H9 (cell line): ENCODE results near the gene SEMA6A. TPM values are rescaled to one million over a fixed set of nuclear protein-coding genes. Genes with fewer than 3 reads are reported as not detected.

Source experiments
- DNase-seq: peaks from one replicate; pipeline ENCODE4 v3.0.0-alpha.2; 2017
- H2AFZ ChIP-seq: one replicate; pipeline ENCODE4 v1.6.1; 2013; ENCODE audit warnings: mild to moderate bottlenecking, low read length, control low read depth, moderate library complexity
- H2AK5ac ChIP-seq: 2 replicates; pipeline ENCODE4 v1.6.1; 2013; ENCODE audit warnings: low read length, control low read depth, mixed read lengths; ENCODE audit not compliant: insufficient read length
- H2BK120ac ChIP-seq: one replicate; pipeline ENCODE4 v1.6.1; 2013; ENCODE audit warnings: low read depth, mild to moderate bottlenecking, low read length, control low read depth, inconsistent platforms; ENCODE audit not compliant: poor library complexity, severe bottlenecking
- H2BK12ac ChIP-seq: 2 replicates; pipeline ENCODE4 v1.6.1; 2013; ENCODE audit warnings: low read length, control low read depth, mixed read lengths, low read depth; ENCODE audit not compliant: insufficient read length
- H2BK15ac ChIP-seq: 2 replicates; pipeline ENCODE4 v1.6.1; 2013; ENCODE audit warnings: low read depth, low read length, control low read depth
- H2BK20ac ChIP-seq: one replicate; pipeline ENCODE4 v1.6.1; 2013; ENCODE audit warnings: low read depth, mild to moderate bottlenecking, low read length, control low read depth, inconsistent platforms; ENCODE audit not compliant: poor library complexity, severe bottlenecking
- H2BK5ac ChIP-seq: 2 replicates; pipeline ENCODE4 v1.6.1; 2013; ENCODE audit warnings: low read length, control low read depth, mixed read lengths; ENCODE audit not compliant: insufficient read length
- H3K14ac ChIP-seq: 2 replicates; pipeline ENCODE4 v1.6.1; 2013; ENCODE audit warnings: low read length, control low read depth; ENCODE audit not compliant: insufficient read depth
- H3K18ac ChIP-seq: 2 replicates; pipeline ENCODE4 v1.6.1; 2013; ENCODE audit warnings: low read depth, mild to moderate bottlenecking, mixed read lengths, low read length, control low read depth; ENCODE audit not compliant: insufficient read length
- H3K23ac ChIP-seq: 2 replicates; pipeline ENCODE4 v1.6.1; 2013; ENCODE audit warnings: low read length, control low read depth, mixed read lengths, low read depth; ENCODE audit not compliant: insufficient read length
- H3K23me2 ChIP-seq: 2 replicates; pipeline ENCODE4 v1.6.1; 2013; ENCODE audit warnings: low read depth, mild to moderate bottlenecking, mixed read lengths, low read length, control low read depth; ENCODE audit not compliant: insufficient read length, poor library complexity, severe bottlenecking
- H3K27ac ChIP-seq: 2 replicates; pipeline ENCODE4 v1.5.1; 2013; ENCODE audit warnings: low read length, control low read depth, mixed read lengths, low read depth; ENCODE audit not compliant: insufficient read length
- H3K27me3 ChIP-seq: 2 replicates; pipeline ENCODE4 v1.6.1; 2013; ENCODE audit warnings: low read length, control low read depth, inconsistent platforms; ENCODE audit not compliant: insufficient read depth
- H3K4ac ChIP-seq: 2 replicates; pipeline ENCODE4 v1.6.1; 2013; ENCODE audit warnings: low read depth, mild to moderate bottlenecking, control low read depth, inconsistent platforms, low read length, moderate library complexity
- H3K4me1 ChIP-seq: 2 replicates; pipeline ENCODE4 v1.6.1; 2013; ENCODE audit warnings: low read length, control low read depth, inconsistent platforms; ENCODE audit not compliant: insufficient read depth
- H3K4me2 ChIP-seq: 2 replicates; pipeline ENCODE4 v1.6.1; 2013; ENCODE audit warnings: low read length, control low read depth, mixed read lengths; ENCODE audit not compliant: insufficient read length, insufficient read depth
- H3K56ac ChIP-seq: 2 replicates; pipeline ENCODE4 v1.6.1; 2013; ENCODE audit warnings: low read depth, mild to moderate bottlenecking, mixed read lengths, low read length, control low read depth; ENCODE audit not compliant: insufficient read length
- H3K79me1 ChIP-seq: 2 replicates; pipeline ENCODE4 v1.6.1; 2013; ENCODE audit warnings: low read depth, mild to moderate bottlenecking, moderate library complexity, low read length, control low read depth, inconsistent platforms; ENCODE audit not compliant: insufficient read depth, poor library complexity, severe bottlenecking
- H3K79me2 ChIP-seq: 2 replicates; pipeline ENCODE4 v1.6.1; 2013; ENCODE audit warnings: low read length, control low read depth, inconsistent platforms; ENCODE audit not compliant: insufficient read depth
- H3K9ac ChIP-seq: 2 replicates; pipeline ENCODE4 v1.6.1; 2013; ENCODE audit warnings: low read length, control low read depth, mixed read lengths; ENCODE audit not compliant: insufficient read length; ENCODE audit errors: extremely low read depth
- H3K9me3 ChIP-seq: one replicate; pipeline ENCODE4 v1.6.1; 2013; ENCODE audit warnings: low read depth, low read length, inconsistent platforms; ENCODE audit not compliant: control insufficient read depth
- H3T11ph ChIP-seq: one replicate; pipeline ENCODE4 v1.6.1; 2013; ENCODE audit warnings: mild to moderate bottlenecking, low read length, control low read depth, inconsistent platforms
- H4K20me1 ChIP-seq: one replicate; pipeline ENCODE4 v1.6.1; 2013; ENCODE audit not compliant: control insufficient read depth, insufficient read length, insufficient read depth
- H4K5ac ChIP-seq: 2 replicates; pipeline ENCODE4 v1.6.1; 2013; ENCODE audit warnings: low read depth, mild to moderate bottlenecking, mixed read lengths, low read length, control low read depth; ENCODE audit not compliant: insufficient read length
- H4K8ac ChIP-seq: replicated peaks from 2 replicates; pipeline ENCODE4 v1.6.1; 2013; ENCODE audit warnings: low read length, control low read depth, mixed read lengths, low read depth; ENCODE audit not compliant: insufficient read length
- H4K91ac ChIP-seq: 2 replicates; pipeline ENCODE4 v1.6.1; 2013; ENCODE audit warnings: low read depth, mild to moderate bottlenecking, moderate library complexity, mixed read lengths, low read length, control low read depth; ENCODE audit not compliant: insufficient read length
- H3K27ac Mint-ChIP-seq, 3 experiments: 2 replicates in 2 of 3; 3 replicates in 1 of 3; pipeline ENCODE4 v1.8.0; 2020 to 2021; ENCODE audit warnings: mixed read lengths in 3 of 3, mild to moderate bottlenecking in 1 of 3, moderate library complexity in 1 of 3
- H3K27me3 Mint-ChIP-seq: 2 replicates; pipeline ENCODE4 v1.8.0; 2021; ENCODE audit warnings: low read depth, mild to moderate bottlenecking, moderate library complexity, mixed read lengths
- H3K36me3 Mint-ChIP-seq, 3 experiments: 2 replicates in 2 of 3; 3 replicates in 1 of 3; pipeline ENCODE4 v1.8.0; 2020 to 2021; ENCODE audit warnings: low read depth in 3 of 3, mixed read lengths in 3 of 3; ENCODE audit not compliant: insufficient read depth in 1 of 3
- H3K4me1 Mint-ChIP-seq, 2 experiments: 2 replicates each; pipeline ENCODE4 v1.8.0; 2020; ENCODE audit warnings: mixed read lengths in 2 of 2
- H3K4me3 Mint-ChIP-seq, 2 experiments: 2 replicates in 1 of 2; 3 replicates in 1 of 2; pipeline ENCODE4 v1.8.0; 2020 to 2021; ENCODE audit warnings: mild to moderate bottlenecking in 2 of 2, mixed read lengths in 2 of 2, moderate library complexity in 1 of 2
- H3K9me3 Mint-ChIP-seq, 2 experiments: 2 replicates in 1 of 2; 3 replicates in 1 of 2; pipeline ENCODE4 v1.8.0; 2020; ENCODE audit warnings: mild to moderate bottlenecking in 2 of 2, mixed read lengths in 2 of 2, moderate library complexity in 1 of 2
- WGBS: extraction: QIAGEN DNeasy Blood & Tissue Kit; methylation state at CpG from one replicate; pipeline ENCODE4 v1.1.7; 2013; ENCODE audit warnings: missing lambda C conversion rate, low lambda C conversion rate, mixed read lengths; ENCODE audit not compliant: insufficient read length; ENCODE audit errors: extremely low coverage; 5-methylcytosine and 5-hydroxymethylcytosine counted together
- total RNA-seq: library from RNA; stranded (reverse); gene quantifications from 2 replicates; pipeline ENCODE4 v1.2.1, GENCODE V29; 2021
- TF ChIP-seq, protein P1 (sequence below): fragments of 200-600 bp; sonication (generic); conservative IDR thresholded peaks from 3 replicates; pipeline ENCODE4 v1.8.0; 2021; ENCODE audit warnings: antibody characterized with exemption, mild to moderate bottlenecking

Gene SEMA6A
- total RNA-seq, 1 experiment from 2014 or later, result 354 TPM

DNA sequence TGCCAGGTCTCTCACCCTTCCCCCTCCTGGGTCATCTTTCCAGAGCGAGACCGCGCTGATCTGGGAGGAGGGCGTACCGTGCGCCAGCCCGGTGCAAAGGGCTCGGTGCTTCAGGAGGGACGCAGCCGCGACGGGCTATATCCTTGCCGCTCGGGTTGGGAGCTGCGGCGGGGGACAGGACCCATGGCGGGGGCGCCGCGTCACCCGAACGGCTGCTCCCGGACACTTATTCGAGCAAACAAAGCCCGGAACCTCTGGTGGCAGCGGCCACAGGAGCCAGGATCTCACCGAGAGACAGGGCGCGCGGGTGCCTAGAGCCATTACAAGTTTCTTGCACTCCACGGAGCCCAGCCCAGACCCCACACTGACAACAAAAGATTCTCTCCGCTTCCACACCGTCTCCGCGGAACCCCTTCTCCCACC, 1.3 kb downstream of the SEMA6A start:
- TF ChIP-seq, protein P1, sequence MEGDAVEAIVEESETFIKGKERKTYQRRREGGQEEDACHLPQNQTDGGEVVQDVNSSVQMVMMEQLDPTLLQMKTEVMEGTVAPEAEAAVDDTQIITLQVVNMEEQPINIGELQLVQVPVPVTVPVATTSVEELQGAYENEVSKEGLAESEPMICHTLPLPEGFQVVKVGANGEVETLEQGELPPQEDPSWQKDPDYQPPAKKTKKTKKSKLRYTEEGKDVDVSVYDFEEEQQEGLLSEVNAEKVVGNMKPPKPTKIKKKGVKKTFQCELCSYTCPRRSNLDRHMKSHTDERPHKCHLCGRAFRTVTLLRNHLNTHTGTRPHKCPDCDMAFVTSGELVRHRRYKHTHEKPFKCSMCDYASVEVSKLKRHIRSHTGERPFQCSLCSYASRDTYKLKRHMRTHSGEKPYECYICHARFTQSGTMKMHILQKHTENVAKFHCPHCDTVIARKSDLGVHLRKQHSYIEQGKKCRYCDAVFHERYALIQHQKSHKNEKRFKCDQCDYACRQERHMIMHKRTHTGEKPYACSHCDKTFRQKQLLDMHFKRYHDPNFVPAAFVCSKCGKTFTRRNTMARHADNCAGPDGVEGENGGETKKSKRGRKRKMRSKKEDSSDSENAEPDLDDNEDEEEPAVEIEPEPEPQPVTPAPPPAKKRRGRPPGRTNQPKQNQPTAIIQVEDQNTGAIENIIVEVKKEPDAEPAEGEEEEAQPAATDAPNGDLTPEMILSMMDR, result no peak

More for the DNA sequence above, 1.3 kb downstream of the SEMA6A start:
- Histone ChIP-seq H3K27ac (no peak overlapping the region), H2BK12ac (no peak overlapping the region), H2BK15ac (no peak overlapping the region), H3K4me1 (peaks cover 19% of the 10 kb centered on the region; the same call in 1 of the 2 replicates), H4K20me1 (peaks cover 3% of the 10 kb centered on the region), H4K91ac (no peak overlapping the region), H3K4me2 (peak overlapping the region; percentile 87), H3K18ac (peak overlapping the region; percentile 67), H2AK5ac (no peak overlapping the region), H2AFZ (no peak overlapping the region), H3K9me3 (no peaks in the 10 kb centered on the region), H3K79me1 (no peaks in the 10 kb centered on the region), H3K27me3 (no peaks in the 10 kb centered on the region), H4K8ac (no peak overlapping the region), H3K14ac (peak overlapping the region; percentile 95), H3K9ac (peak overlapping the region; percentile 89), H3K23ac (no peak overlapping the region), H3K4ac (no peak overlapping the region), H3K23me2 (peaks cover 13% of the 10 kb centered on the region), H2BK20ac (no peak overlapping the region), H4K5ac (no peak overlapping the region), H3T11ph (no peak overlapping the region), H2BK5ac (no peak overlapping the region), H2BK120ac (no peak overlapping the region), H3K79me2 (peaks cover 61% of the 10 kb centered on the region), H3K56ac (no peak overlapping the region)
- no CpG with 5 or more reads among the region's 35 CpGs for WGBS
- Mint-ChIP-seq H3K27me3 (no peaks in the 10 kb centered on the region), H3K36me3 (peaks cover 26 to 53% (median 34%) of the 10 kb centered on the region in 3 experiments), H3K27ac (peak overlapping the region; percentile 91 to 98 (median 95); a peak in 6 of 7 replicates), H3K4me1 (peaks cover 46 to 52% of the 10 kb centered on the region in 2 experiments), H3K4me3 (peak overlapping the region; percentile 99), H3K9me3 (no peaks in the 10 kb centered on the region; a peak in 1 of 5 replicates)
- DNase-seq, result no peak
